ENCODE data around the gene B3GALT6. TPM values are rescaled to one million over a fixed set of nuclear protein-coding genes. Genes with fewer than 3 reads are reported as not detected.

The B3GALT6 gene
- total RNA-seq, 1 experiment from 2014 or later: 8.6 TPM

DNA sequence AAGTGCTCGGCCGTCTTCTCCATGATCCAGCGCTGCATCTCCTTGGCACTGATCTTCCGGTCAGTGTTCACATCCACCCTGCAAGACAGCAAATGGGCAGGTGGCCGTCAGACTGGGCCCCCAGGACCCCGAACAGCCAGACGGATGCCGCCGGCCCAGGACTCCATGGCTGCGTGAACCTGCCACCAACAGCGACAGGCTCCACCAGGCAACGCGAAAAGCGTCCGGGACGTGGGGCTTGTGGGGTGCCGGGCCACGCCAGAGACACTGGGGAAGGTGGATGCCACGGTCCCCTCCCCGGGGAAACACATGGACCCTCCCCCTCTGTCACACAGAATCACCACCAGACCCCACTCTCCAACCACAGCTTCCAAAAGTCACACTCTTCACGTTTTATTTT lies 8.1 kb upstream of the B3GALT6 start:
- Histone ChIP-seq H3K4me1 (ENCODE audit: low read length) (no peaks in the 10 kb centered on the region), H3K79me2 (ENCODE audit: low read length) (peaks cover 18% of the 10 kb centered on the region), H3K9me3 (ENCODE audit: low read length) (no peaks in the 10 kb centered on the region), H3K36me3 (ENCODE audit: insufficient read depth, low read length) (0 out of 2 replicates have a peak, but pooled peaks cover 3% of the 10 kb centered on the region), H2AFZ (ENCODE audit: low read length) (no peak overlapping the region), H3K4me3 (ENCODE audit: low read length) (no peak overlapping the region), H3K27ac (ENCODE audit: low read length) (no peak overlapping the region), H3K27me3 (ENCODE audit: low read length) (no peaks in the 10 kb centered on the region), H3K4me2 (ENCODE audit: low read depth, low read length, poor library complexity, severe bottlenecking) (no peak overlapping the region), H3K9me2 (replicated peaks; ENCODE audit: insufficient read depth, low read length) (no peaks in the 10 kb centered on the region), H4K20me1 (ENCODE audit: insufficient read depth, low read depth, low read length) (peaks cover 15% of the 10 kb centered on the region; the same call in 1 of the 2 replicates), H3K9ac (ENCODE audit: low read length) (no peak overlapping the region)
- DNase-seq: no peak

DNA sequence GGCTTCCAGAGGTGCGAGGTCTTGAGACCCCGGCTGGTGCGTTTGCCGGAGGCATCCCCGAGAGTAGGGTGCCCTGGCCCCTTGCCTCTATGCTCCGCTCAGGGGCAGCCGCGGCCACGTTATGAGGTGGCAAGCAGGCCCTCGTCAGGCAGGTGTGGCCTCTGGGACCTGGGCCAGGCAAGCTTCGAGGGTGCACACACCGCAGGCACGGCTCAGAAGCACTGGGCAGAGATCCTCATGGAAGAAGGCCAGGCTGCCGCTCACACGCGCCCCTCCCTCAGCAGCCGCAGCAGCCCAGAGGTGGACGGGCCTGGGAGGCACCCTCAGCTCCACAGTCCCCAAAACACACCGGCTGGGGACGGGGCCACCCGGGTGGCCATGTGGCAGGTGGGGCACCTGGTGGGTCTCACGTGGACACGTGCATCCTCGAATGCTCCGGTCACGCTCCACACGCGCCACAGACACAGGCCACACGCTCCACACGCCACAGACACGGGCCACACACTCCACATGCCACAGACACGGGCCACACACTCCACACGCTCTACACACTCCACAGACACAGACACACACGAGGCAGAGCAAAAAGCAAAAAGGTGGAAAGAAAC lies 6.7 kb upstream of the B3GALT6 start:
- Histone ChIP-seq H3K9me2 (replicated peaks; ENCODE audit: insufficient read depth, low read length) (no peaks in the 10 kb centered on the region), H3K4me3 (ENCODE audit: low read length) (no peak overlapping the region), H2AFZ (ENCODE audit: low read length) (no peak overlapping the region), H3K27ac (ENCODE audit: low read length) (no peak overlapping the region), H4K20me1 (ENCODE audit: insufficient read depth, low read depth, low read length) (peaks cover 23% of the 10 kb centered on the region; the same call in 1 of the 2 replicates), H3K36me3 (ENCODE audit: insufficient read depth, low read length) (peaks cover 6% of the 10 kb centered on the region; the same call in 1 of the 2 replicates), H3K4me1 (ENCODE audit: low read length) (peaks cover 4% of the 10 kb centered on the region), H3K9me3 (ENCODE audit: low read length) (no peaks in the 10 kb centered on the region), H3K4me2 (ENCODE audit: low read depth, low read length, poor library complexity, severe bottlenecking) (no peak overlapping the region), H3K27me3 (ENCODE audit: low read length) (no peaks in the 10 kb centered on the region), H3K9ac (ENCODE audit: low read length) (no peak overlapping the region), H3K79me2 (ENCODE audit: low read length) (peaks cover 32% of the 10 kb centered on the region)
- no peak for DNase-seq

- no peak overlapping the region for H3K9ac ChIP-seq (ENCODE audit: low read length)
- no peak overlapping the region for H2AFZ ChIP-seq (ENCODE audit: low read length)
- H3K4me1 ChIP-seq (ENCODE audit: low read length): peaks cover 9% of the 10 kb centered on the region
- no peaks in the 10 kb centered on the region for H3K27me3 ChIP-seq (ENCODE audit: low read length)
- no peaks in the 10 kb centered on the region for H3K9me2 ChIP-seq (replicated peaks; ENCODE audit: insufficient read depth, low read length)
- DNase-seq: no peak
- H3K4me2 ChIP-seq (ENCODE audit: low read depth, low read length, poor library complexity, severe bottlenecking): no peak overlapping the region
- H3K4me3 ChIP-seq (ENCODE audit: low read length): no peak overlapping the region
- no peak overlapping the region for H3K27ac ChIP-seq (ENCODE audit: low read length)
- peaks cover 6% of the 10 kb centered on the region; the same call in 1 of the 2 replicates for H3K36me3 ChIP-seq (ENCODE audit: insufficient read depth, low read length)
- H3K9me3 ChIP-seq (ENCODE audit: low read length): no peaks in the 10 kb centered on the region
- H3K79me2 ChIP-seq (ENCODE audit: low read length): peaks cover 38% of the 10 kb centered on the region
- peaks cover 23% of the 10 kb centered on the region; the same call in 1 of the 2 replicates for H4K20me1 ChIP-seq (ENCODE audit: insufficient read depth, low read depth, low read length)
These were observed 6.1 kb upstream of the B3GALT6 start for GRCh38 chr1:1225913-1226312.

GRCh38 chr1:1226566-1227362 lies 5.3 kb upstream of the B3GALT6 start:
- H3K9me2 ChIP-seq (replicated peaks; ENCODE audit: insufficient read depth, low read length): no peaks in the 10 kb centered on the region
- peaks cover 18% of the 10 kb centered on the region; the same call in 1 of the 2 replicates for H4K20me1 ChIP-seq (ENCODE audit: insufficient read depth, low read depth, low read length)
- no peak overlapping the region for H3K9ac ChIP-seq (ENCODE audit: low read length)
- H3K4me1 ChIP-seq (ENCODE audit: low read length): peaks cover 9% of the 10 kb centered on the region
- no peaks in the 10 kb centered on the region for H3K27me3 ChIP-seq (ENCODE audit: low read length)
- DNase-seq: no peak
- no peak overlapping the region for H3K4me2 ChIP-seq (ENCODE audit: low read depth, low read length, poor library complexity, severe bottlenecking)
- no peak overlapping the region for H2AFZ ChIP-seq (ENCODE audit: low read length)
- no peak overlapping the region for H3K4me3 ChIP-seq (ENCODE audit: low read length)
- H3K9me3 ChIP-seq (ENCODE audit: low read length): no peaks in the 10 kb centered on the region
- peaks cover 45% of the 10 kb centered on the region for H3K79me2 ChIP-seq (ENCODE audit: low read length)
- peaks cover 6% of the 10 kb centered on the region; the same call in 1 of the 2 replicates for H3K36me3 ChIP-seq (ENCODE audit: insufficient read depth, low read length)
- H3K27ac ChIP-seq (ENCODE audit: low read length): no peak overlapping the region

GRCh38 chr1:1227386-1227785 lies 4.7 kb upstream of the B3GALT6 start:
- H4K20me1 ChIP-seq (ENCODE audit: insufficient read depth, low read depth, low read length): peaks cover 18% of the 10 kb centered on the region; the same call in 1 of the 2 replicates
- no peak for DNase-seq
- H2AFZ ChIP-seq (ENCODE audit: low read length): no peak overlapping the region
- peaks cover 9% of the 10 kb centered on the region for H3K4me1 ChIP-seq (ENCODE audit: low read length)
- no peak overlapping the region for H3K4me2 ChIP-seq (ENCODE audit: low read depth, low read length, poor library complexity, severe bottlenecking)
- no peak overlapping the region for H3K4me3 ChIP-seq (ENCODE audit: low read length)
- H3K36me3 ChIP-seq (ENCODE audit: insufficient read depth, low read length): peaks cover 6% of the 10 kb centered on the region; the same call in 1 of the 2 replicates
- no peaks in the 10 kb centered on the region for H3K9me3 ChIP-seq (ENCODE audit: low read length)
- H3K27ac ChIP-seq (ENCODE audit: low read length): no peak overlapping the region
- peaks cover 45% of the 10 kb centered on the region for H3K79me2 ChIP-seq (ENCODE audit: low read length)
- no peak overlapping the region for H3K9ac ChIP-seq (ENCODE audit: low read length)
- H3K27me3 ChIP-seq (ENCODE audit: low read length): no peaks in the 10 kb centered on the region
- no peaks in the 10 kb centered on the region for H3K9me2 ChIP-seq (replicated peaks; ENCODE audit: insufficient read depth, low read length)

GRCh38 chr1:1228187-1228586 lies 3.9 kb upstream of the B3GALT6 start:
- no peaks in the 10 kb centered on the region for H3K27me3 ChIP-seq (ENCODE audit: low read length)
- H3K79me2 ChIP-seq (ENCODE audit: low read length): peaks cover 50% of the 10 kb centered on the region
- no peak for DNase-seq
- no peak overlapping the region for H3K27ac ChIP-seq (ENCODE audit: low read length)
- H3K36me3 ChIP-seq (ENCODE audit: insufficient read depth, low read length): peaks cover 6% of the 10 kb centered on the region; the same call in 1 of the 2 replicates
- H3K4me3 ChIP-seq (ENCODE audit: low read length): no peak overlapping the region
- H3K9me3 ChIP-seq (ENCODE audit: low read length): no peaks in the 10 kb centered on the region
- H3K9ac ChIP-seq (ENCODE audit: low read length): no peak overlapping the region
- H2AFZ ChIP-seq (ENCODE audit: low read length): no peak overlapping the region
- H3K9me2 ChIP-seq (replicated peaks; ENCODE audit: insufficient read depth, low read length): no peaks in the 10 kb centered on the region
- peaks cover 21% of the 10 kb centered on the region; the same call in 1 of the 2 replicates for H4K20me1 ChIP-seq (ENCODE audit: insufficient read depth, low read depth, low read length)
- no peak overlapping the region for H3K4me2 ChIP-seq (ENCODE audit: low read depth, low read length, poor library complexity, severe bottlenecking)
- peaks cover 17% of the 10 kb centered on the region for H3K4me1 ChIP-seq (ENCODE audit: low read length)

DNA sequence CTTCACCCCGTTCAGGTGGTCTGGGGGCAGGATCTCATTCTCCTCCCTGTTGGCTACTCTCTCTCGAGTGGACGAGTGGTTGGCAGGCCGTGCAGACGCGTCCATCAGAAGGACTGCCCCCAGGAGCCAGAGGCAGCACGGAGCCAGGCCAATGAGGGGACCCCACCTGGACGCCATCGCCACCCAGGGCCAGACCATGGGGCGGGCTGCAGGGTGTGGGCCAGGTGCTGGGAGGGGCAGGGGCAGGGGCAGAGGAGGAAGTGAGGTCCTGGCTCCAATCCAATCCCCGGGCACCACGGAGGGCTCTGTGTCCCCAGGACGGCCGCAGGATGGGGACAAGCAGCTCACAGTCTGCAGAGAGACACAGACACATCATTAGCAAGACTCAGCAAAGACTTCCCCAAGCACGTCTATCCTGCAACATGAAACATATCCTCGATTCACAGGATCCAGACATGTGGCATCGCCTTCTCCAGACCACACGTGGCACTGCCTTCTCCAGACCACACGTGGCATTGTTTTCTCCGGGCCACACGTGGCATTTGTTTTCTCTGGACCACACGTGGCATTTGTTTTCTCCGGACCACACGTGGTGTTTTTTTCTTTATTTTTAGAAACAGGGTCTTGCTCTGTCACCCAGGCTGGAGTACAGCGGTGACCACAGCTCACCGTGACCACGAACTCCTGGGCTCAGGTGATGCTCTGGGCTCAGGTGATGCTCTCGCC lies 3.3 kb upstream of the B3GALT6 start:
- no peaks in the 10 kb centered on the region for H3K9me3 ChIP-seq (ENCODE audit: low read length)
- no peak overlapping the region for H3K4me3 ChIP-seq (ENCODE audit: low read length)
- no peaks in the 10 kb centered on the region for H3K27me3 ChIP-seq (ENCODE audit: low read length)
- H3K9me2 ChIP-seq (replicated peaks; ENCODE audit: insufficient read depth, low read length): no peaks in the 10 kb centered on the region
- H3K36me3 ChIP-seq (ENCODE audit: insufficient read depth, low read length): peaks cover 6% of the 10 kb centered on the region; the same call in 1 of the 2 replicates
- no peak overlapping the region for H3K4me2 ChIP-seq (ENCODE audit: low read depth, low read length, poor library complexity, severe bottlenecking)
- H4K20me1 ChIP-seq (ENCODE audit: insufficient read depth, low read depth, low read length): peaks cover 26% of the 10 kb centered on the region; the same call in 1 of the 2 replicates
- peaks cover 54% of the 10 kb centered on the region for H3K79me2 ChIP-seq (ENCODE audit: low read length)
- no peak overlapping the region for H3K27ac ChIP-seq (ENCODE audit: low read length)
- no peak for DNase-seq
- H3K9ac ChIP-seq (ENCODE audit: low read length): no peak overlapping the region
- H2AFZ ChIP-seq (ENCODE audit: low read length): no peak overlapping the region
- peaks cover 21% of the 10 kb centered on the region for H3K4me1 ChIP-seq (ENCODE audit: low read length)
